Stimulated activated CD8-positive, alpha-beta memory T cell treated with anti-CD3 and anti-CD28 coated beads, Interleukin-4, amount 100 ng/mL, for 24 hours (primary cell): ENCODE measurements around the gene RTL9.
A peak's percentile ranks its signal among the peaks of the same experiment; 100 is the strongest.
"Not testable (repeated sequence)": the region's sequence is repeated elsewhere in the genome, so short reads cannot be mapped to it uniquely, and the experiment has no call there.

Experiments used
- DNase-seq: peaks from one replicate; pipeline ENCODE4 v3.0.0-alpha.2; 2020; ENCODE audit warnings: low read depth

Gene RTL9

GRCh38 chrX:110358548-110358947, at the start of gene RTL9:
Gene RTL9 (plus strand): TSS chrX:110358848. CDS start chrX:110450618, 91,770 bp downstream.
- DNase-seq: no peak

DNA sequence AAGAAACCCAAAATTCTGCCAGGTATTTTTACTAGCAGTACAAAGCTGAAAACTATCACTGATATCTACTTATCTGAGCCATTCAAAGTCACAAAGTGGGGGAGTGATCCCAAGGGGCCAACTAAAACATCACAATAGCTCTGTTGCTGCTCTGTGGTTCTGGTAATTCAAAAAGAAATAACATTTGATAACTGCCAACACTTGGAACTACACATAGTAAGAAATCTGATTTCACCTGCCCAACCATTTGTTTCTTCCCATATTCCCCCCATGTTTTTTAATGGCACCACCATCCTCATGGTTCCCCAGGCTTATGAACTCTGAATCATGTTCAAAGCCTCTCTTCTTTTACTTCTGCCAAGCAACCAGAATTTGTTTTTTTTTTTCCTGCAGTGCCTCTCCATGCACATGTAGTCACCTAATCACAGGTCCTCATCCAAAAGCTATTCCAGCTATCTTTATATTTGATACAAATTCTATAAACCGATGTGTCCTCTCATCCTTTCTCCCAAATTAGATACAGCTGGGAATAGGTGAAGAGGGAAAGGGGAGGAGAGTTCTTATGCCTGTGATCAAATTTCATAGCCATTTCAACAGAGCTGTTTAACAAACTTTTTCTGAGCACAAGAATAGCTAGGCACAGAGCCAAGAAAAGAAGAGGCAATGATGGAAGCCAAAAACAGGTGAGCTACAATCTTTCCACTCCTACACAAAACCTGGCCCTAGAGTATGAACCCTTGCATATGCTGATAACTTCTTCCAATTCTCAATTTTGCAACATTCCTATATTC, 48.5 kb upstream of the RTL9 start:
- no peak for DNase-seq

- DNase-seq: no peak
These were observed 47.8 kb upstream of the RTL9 start for GRCh38 chrX:110310896-110311295.

GRCh38 chrX:110311437-110312230, 47.0 kb upstream of the RTL9 start:
- DNase-seq: no peak

- DNase-seq: no peak
These were observed 43.1 kb upstream of the RTL9 start for GRCh38 chrX:110315551-110315950.

DNA sequence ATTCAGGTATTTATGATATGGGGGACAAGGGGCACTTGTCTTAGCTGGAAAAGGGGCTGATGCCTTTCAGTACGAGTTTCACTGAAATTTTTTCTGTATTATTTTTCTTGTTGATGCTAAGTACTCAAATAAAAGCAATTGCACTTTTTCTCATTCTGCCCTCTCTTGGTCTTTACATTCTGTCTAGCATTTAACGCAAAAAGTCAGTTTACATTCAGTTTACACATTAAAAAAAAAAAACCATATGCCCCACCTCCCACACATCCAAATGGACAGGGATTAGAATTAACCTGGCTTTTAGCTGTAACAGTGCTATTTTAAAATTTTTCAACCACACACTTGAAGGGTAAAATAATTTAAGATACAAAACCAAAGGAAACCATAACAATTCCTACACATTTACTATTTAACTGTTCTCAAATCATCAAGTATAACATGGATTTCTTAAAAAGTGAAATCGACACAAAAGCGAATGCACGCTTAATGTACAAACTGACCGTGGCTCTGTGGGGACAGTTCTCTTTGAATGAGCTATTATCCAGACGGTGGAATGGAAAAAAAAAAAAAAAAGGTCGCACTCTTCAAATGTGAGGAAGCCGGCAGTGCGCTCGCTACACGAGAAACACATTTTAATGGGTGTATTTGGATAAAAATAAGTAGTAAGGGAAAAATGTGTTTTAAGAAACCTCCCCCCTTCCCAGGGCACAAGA, 42.1 kb upstream of the RTL9 start:
- no peak for DNase-seq

GRCh38 chrX:110317061-110317819, 41.4 kb upstream of the RTL9 start:
- peak; percentile 11 for DNase-seq

- peak; percentile 66 for DNase-seq
These were observed 40.6 kb upstream of the RTL9 start, which contains the start of gene AMMECR1 for GRCh38 chrX:110317820-110318663. Gene AMMECR1 (minus strand): TSS chrX:110318085. CDS start chrX:110318071, 14 bp downstream.

GRCh38 chrX:110318664-110318968, 40.0 kb upstream of the RTL9 start:
- DNase-seq: no peak

DNA sequence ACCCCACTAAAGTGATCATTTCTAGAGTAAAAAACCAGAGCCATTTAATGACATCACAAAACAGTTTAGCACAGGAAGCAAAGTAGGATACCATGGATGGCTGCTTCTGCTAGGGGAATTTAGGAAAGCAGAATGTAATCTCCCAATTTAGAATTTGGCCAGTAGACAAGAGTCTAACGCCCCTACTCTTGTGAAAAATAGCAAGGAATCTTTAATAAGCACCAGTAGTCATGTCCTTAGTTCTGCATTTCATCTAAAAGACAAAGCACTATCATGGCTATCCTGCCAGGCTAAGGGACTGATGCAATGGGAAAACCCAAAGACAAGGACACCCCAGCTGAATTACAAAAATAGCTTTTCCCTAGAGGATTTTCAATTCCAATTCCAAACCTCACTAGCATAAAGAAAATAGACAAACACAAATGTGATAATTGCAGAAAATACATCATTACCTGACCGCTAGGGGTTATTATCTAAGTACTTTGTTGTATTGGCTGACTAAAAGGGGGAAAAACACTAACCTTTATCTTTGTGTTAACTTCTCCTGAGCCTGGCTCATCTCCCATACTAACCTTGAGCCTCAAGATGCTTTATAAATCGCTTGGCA, 38.2 kb upstream of the RTL9 start:
- DNase-seq: no peak

DNA sequence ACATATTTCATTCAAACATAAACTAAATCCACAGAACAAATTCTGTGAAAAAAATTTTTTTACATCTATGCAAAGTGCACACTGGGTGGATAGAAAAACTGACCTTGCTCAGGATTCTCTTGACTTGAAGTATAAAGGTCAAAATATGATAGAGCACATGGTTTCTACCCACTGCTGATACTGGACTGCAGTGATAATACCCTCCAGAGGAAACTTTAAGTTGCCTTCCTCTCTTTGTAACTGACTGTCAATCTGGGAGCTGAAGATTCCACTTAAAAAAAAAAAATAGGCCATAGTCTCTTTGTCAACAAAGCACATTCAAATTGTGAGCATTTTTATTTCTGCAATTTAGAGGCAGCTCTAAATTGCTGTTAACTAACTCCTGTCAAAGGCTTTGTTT, 37.6 kb upstream of the RTL9 start:
- no peak for DNase-seq

GRCh38 chrX:110321670-110322069, 37.0 kb upstream of the RTL9 start:
- DNase-seq: no peak

GRCh38 chrX:110322603-110323002, 36.0 kb upstream of the RTL9 start:
- no peak for DNase-seq

- no peak for DNase-seq
These were observed 31.9 kb upstream of the RTL9 start for GRCh38 chrX:110326712-110327111.

- DNase-seq: no peak
These were observed 31.3 kb upstream of the RTL9 start for GRCh38 chrX:110327336-110327735.

- not testable (repeated sequence) for DNase-seq
These were observed 30.0 kb upstream of the RTL9 start for GRCh38 chrX:110328613-110329012.

DNA sequence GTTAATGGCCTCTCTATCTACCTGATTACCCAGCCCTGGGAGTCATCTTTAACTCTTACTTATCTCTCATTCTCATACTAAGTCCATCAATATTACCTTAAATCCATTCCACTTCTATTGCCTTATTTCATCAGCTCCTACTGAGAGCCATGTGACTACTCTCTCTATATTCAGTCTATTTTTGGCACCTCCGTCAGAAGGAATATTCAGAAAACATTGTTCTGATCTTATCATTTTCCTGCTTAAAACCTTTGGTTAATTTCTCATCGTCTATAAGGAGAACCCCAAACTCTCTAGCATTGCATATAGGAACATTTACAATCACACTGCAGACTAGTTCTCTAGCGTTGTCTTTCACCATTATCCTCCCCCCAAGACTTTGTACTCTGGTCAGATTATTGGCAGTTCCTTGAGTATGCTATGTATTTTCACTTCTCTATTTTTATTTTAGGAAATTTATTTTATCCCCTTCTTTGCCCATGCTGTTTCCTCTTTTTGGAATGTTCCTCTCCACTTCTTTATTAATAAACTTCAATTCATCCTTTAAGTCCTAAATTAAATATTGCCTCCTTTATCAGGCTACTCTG, 27.1 kb upstream of the RTL9 start:
- DNase-seq: no peak

GRCh38 chrX:110333458-110333857, 25.2 kb upstream of the RTL9 start:
- not testable (repeated sequence) for DNase-seq

- DNase-seq: no peak
These were observed 19.7 kb upstream of the RTL9 start for GRCh38 chrX:110338935-110339334.
